LNCaP clone FGC (cell line): ENCODE results near the gene PTPA.

Experiments used
- DNase-seq: peaks from one replicate; pipeline ENCODE4 v3.0.0-alpha.2; 2011; ENCODE audit warnings: low read depth
- H3K4me3 ChIP-seq: 2 replicates; pipeline ENCODE4 v1.5.1; 2011; ENCODE audit warnings: mild to moderate bottlenecking, low read depth, low read length, control low read depth
- CTCF ChIP-seq: IDR thresholded peaks from 2 replicates; pipeline ENCODE4 v1.5.1; 2012; ENCODE audit warnings: mild to moderate bottlenecking; ENCODE audit not compliant: control insufficient read depth, insufficient read depth; ENCODE audit errors: extremely low read depth

Gene PTPA

GRCh38 chr9:129142138-129142935 is 31.1 kb downstream of the PTPA start:
- no peak overlapping the region for H3K4me3 ChIP-seq
- no peak for DNase-seq
- TF ChIP-seq CTCF: no peak

GRCh38 chr9:129143031-129143927 is 32.1 kb downstream of the PTPA start:
- H3K4me3 ChIP-seq: no peak overlapping the region
- peak; percentile 77 for TF ChIP-seq CTCF
- peak; percentile 68 for DNase-seq

GRCh38 chr9:129145316-129145715 is 34.1 kb downstream of the PTPA start:
- no peak for TF ChIP-seq CTCF
- H3K4me3 ChIP-seq: no peak overlapping the region
- no peak for DNase-seq

- no peak for DNase-seq
- H3K4me3 ChIP-seq: no peak overlapping the region
- no peak for TF ChIP-seq CTCF
These were observed 34.7 kb downstream of the PTPA start for GRCh38 chr9:129145841-129146292.

GRCh38 chr9:129146441-129146941 is 35.3 kb downstream of the PTPA start:
- no peak for TF ChIP-seq CTCF
- no peak overlapping the region for H3K4me3 ChIP-seq
- no peak for DNase-seq

- no peak overlapping the region for H3K4me3 ChIP-seq
- no peak for DNase-seq
- TF ChIP-seq CTCF: no peak
These were observed 37.4 kb downstream of the PTPA start for GRCh38 chr9:129148463-129149204.
